Pulmonary artery endothelial cell (primary cell): ENCODE data around the gene ILK. TPM values are rescaled to one million over a fixed set of nuclear protein-coding genes. Genes with fewer than 3 reads are reported as not detected.

Source experiments
- DNase-seq: peaks from one replicate; pipeline ENCODE4 v3.0.0-alpha.2; 2011; ENCODE audit warnings: low read depth, low spot score
- total RNA-seq: library from RNA; depleted of rRNA; stranded (reverse); fragments of >200 nt; gene quantifications from 2 replicates; pipeline ENCODE4 v1.2.3, GENCODE V29; 2014

The ILK gene
- 138 and 213 TPM in 2 replicates for total RNA-seq

DNA sequence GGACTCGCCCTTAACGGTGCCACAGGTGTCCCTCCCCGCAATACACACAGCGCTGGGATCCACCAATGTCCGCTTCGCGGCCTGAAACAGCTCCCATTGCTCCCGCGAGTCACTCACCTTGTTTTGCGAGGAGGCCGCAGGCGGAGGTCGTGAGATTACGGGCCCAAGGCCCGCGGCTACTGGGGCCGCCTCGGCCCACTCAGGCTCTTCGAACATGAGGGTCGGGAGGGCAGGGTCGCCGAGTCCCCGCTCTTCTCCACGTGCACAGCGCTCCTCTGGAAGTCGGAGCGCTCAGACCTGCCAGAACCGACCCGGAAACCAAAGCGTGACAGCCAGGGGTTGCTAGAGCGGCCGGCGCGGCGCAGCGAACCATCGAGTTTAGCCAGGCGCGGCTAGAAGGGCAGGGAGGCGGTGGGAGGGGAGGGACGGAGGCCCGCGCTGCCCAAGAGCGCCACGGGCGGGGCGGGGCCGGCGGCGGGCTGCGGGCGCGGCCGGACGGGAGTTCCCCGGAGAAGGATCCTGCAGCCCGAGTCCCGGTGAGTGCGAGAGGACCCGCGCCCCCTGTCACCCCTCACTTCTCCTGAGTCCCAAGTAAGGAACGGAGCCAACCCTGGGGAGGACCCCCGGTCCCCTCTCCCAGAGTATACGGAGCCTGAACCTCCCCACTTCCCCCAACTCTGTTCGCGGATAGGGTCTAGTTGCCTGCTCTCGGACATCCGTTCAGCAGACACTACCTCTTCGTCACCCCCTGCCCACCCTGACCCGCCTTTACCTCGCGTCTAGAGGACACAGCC is at the start of gene ILK, which contains the start of gene RRP8:
TSS of gene ILK (plus strand) at position 488 of the 794 bp plus-strand sequence. CDS start 498 bp downstream, outside the sequence.
TSS of gene RRP8 (minus strand) at position 330 of the 794 bp plus-strand sequence. CDS start at position 216, 114 bp downstream.
- peak; percentile 73 for DNase-seq

DNA sequence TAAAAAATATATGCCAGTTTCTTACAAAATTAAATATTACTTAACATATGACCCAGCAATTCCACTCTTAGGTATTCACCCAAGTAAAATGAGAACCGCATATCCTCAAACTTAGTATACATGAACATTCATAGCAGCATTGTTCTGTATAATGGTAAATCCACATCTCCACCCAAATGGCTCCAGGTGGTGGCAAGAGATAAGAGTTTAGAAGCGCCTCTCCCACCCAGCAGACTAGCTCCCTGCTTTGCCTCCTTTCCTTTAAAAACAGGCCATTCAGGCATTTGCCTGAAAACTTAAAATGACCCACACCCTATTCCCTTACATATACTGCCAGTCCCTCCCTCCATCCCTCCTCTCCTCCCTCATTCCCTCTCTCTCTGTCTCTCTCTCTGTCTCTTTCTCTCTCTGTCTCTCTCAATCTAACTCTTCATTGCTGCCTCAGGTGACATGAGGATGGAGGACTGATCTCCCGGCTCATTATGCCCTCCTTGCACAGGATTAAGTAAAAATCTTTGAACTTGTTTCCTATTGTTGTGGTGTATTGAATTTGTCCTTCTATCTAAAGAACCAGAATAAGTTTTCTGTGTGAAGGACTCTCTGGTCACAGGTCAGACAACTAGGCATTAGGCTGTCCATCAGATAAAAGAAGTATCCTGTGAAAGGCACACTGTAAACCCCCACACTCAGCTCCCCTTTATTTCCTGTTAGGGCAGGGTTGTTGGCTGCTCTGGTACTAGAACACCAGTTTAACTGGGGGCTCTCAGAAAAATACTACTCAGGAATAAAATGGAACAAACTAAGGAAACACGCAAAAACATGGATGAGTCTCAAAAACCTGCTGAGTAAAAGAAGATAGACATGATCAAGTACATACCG is 48.5 kb upstream of the ILK start:
- no peak for DNase-seq

DNA sequence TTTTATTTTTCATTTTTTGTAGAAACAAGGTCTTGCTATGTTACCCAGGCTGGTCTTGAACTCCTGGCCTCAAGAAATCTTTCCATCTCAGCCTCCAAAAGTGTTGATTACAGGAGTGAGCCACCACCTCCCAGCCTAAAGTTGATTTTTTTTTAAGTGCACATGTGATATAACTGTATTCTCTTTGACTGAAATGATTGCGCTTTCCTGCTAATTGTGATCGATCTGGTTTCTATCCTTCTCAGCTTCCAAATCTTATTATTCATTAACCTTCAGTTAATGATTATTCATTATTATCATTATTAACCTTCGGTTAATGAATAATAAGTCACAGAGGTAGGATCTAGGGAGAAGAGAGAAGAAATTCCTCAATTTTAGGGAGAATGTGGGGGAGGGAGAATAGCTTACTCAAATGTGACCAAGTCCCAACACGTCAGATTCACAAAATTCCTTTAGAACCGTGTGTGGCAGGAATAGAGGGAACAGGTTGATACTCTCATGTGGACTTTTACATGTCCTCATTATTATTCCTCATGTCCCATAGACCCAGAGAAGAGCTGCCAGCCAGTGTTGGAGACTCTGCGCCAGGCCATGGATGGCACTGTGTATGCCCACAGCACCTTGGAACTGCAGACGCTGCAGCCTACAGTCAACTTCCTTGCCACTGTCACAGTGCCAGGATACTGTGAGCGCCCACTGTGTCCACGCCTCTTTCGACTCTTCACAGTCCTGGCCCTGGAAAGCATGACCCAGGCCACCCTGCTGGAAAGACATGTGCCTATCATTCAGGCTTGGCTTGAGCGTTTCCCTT is 47.2 kb upstream of the ILK start:
- DNase-seq, result no peak

DNA sequence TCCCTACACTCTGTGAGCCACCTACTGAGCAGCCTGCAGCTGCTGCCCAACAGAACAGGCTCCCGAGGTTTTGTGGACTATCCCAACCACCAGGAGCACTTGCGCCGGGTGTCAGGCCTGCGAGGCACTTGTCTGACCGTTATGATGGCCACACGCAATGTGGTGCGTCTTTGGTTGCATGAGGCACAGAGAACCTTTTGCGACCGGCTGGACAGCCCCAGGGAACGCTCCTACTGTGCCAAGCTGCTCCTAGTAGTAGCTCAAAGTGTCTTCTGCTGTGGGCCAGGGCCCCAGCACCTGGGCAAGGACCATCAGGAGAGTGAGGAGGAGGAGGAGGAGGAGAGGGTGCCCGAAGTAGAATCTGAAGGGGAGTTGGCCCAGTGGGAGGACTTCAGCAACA is 46.5 kb upstream of the ILK start:
- no peak for DNase-seq

DNA sequence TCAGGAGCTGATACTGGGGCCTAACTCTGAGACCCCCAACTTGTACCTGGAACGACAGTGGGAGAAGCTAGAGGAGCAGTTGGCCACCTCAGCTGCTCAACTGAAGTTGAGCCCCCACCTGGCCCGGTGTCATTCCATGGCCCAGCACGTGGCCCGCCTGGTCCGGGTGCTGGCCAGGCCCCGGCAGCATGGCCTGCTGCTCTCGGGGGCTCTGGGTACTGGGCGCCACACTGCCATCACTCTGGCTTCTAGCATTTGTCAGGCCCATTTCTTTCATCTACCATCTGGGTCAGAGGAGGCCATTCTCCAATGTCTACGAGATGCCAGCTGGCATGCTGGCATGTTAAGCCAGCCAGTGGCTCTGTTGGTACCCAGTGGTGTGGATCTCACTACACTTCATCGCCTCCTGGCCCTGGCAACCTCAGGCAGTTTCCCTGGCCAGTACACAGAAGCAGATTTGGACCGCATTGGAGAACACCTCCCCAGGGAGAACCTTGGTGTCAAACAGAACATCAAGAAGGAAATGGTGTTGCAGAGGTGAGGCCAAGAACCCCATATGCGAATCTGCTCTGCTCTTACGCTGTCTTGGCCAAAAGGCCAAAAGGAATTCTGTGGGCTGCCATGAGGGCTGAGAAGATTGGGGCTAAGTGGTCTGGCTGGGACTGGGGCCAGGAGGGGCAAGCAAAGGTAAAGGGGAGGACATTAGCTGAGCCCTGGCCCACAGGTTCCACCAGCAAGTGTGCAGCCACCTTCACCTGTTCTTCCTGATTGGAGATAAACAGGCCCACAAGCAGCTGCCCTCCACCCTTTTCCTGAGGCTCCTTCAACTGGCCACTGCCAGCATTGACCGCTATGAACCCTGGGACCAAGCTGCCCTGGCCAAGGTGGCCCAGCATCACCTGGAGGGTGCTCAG is 45.6 kb upstream of the ILK start:
- no peak for DNase-seq

DNA sequence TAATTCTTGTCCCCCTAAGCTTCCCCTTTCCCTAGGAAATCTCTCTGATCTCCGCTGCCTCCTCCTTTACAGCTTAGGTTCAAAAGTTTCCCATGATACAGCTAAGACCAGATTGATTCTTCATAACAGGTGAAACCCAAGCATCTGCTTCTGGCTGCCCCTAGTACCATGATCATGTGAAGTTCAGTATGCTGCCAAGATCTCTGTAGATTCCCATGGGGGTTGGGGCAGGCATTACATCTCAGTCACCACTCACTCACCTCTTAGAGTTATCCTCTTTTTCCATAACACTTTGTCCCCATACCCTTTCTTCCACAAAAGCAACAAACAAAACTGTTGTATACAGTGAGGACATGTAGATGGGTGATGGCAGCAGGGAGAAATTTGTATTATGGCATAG is 44.2 kb upstream of the ILK start:
- no peak for DNase-seq

DNA sequence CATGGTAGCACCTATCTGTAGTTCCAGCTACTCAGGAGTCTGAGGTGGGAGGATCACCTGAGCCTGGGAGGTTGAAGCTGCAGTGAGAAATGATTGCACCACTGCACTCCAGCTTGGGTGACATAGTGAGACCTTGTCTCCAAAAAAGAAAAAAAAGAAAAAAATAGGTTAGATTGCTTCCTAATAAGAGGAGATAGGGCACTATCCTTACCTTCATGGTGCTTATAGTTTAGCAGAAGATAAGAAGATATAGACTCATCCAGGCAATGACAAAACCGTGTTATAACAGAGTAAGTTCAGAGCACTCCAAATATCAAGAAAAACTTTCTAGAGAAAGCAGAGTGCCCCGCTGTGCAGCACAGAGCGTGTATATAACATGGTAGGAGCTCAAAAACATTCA is 42.3 kb upstream of the ILK start:
- DNase-seq, result no peak

DNA sequence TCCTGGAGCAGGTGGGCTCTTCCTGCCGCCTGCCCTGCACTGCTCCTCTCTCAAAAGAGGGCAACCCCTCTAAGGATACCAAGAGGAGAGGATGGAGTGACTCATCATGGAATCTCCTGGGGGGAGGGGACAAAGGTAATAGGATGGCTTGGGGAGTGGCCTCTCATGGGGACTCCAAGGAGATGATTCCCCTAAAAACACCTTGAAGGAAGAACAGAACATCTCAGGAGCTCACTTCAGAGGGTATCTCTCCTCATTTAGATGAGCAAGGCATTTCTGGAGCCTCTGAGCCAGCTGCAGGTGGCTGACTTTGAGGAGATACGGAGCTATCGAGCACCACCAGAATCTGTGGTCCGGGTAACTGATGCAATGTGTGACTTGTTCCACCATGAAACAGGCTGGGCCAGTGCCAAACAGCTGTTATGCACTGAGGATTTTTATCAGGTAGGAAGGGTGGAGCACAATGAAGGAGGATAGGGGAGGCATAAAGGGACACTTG is 40.4 kb upstream of the ILK start:
- DNase-seq, result no peak

DNA sequence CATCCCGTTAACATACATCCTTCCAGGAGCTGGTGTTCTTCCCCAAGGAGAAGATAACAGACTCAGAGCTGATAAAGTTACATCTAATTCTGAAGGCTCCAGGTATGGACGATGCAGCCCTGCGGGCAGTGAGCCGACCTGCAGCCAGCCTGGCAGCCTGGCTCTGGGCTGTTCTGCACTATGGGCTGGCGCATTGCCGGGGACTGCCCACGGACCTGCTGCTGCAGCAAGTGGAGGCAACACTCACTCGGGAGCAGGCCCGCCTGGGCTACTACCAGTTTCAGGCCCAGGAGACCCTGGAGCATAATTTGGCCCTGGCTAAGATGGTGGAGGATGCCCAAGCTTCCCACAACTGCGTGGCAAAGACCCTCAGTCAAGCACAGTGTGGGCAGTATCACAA is 39.9 kb upstream of the ILK start:
- DNase-seq, result no peak

DNA sequence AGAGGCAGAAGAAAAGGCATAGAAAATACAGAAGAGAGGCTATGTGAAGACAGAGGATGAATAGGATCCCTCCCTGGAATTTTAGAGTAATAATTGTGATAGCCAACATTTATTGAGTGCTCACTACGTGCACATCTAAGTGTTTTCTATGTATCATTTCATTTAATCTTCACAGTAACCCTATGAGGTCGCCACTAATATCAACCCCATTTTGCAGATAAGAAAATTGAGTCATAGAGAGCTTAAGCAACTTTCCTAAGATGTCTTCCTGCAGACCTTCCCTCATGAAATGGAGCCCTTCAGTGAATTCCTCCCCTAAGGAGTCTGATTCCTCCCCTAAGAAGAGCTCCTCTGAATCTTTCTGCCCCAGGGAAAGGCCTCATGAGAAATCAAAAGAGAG is 38.2 kb upstream of the ILK start:
- no peak for DNase-seq

DNA sequence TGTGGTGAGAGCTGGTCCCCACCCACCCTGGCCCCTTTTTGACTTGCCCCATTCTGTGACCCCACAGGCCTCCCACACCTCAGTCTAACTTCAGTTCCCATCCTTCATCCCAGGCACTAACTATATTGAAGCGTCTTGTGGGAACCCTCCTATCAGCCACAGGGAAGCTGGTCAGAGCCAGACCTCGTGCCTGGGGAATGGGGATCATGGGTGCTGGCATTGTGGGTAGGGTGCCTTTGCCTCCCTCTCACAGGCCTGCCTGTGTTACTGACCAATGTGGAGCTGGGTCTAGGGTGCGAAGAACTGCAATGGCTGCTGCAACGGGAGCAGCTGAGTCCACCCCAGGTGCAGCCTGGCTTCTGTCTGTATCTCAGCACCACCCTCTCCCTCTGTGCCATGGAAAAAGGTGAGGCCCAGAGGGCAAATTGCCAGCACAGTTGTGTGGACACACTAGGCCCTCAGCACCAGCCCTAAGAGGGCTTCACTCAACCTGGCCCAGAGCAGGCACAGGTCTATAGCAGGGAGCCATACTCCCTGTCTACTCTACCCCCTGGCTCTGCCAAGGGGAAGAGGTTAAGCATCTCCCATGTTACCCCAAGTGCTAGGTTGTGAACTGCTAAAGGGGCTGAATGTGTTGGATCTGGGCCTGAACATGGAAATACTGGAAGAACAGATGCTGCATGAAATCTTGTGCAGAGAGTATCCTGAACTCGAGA is 37.4 kb upstream of the ILK start:
- DNase-seq, result no peak

DNA sequence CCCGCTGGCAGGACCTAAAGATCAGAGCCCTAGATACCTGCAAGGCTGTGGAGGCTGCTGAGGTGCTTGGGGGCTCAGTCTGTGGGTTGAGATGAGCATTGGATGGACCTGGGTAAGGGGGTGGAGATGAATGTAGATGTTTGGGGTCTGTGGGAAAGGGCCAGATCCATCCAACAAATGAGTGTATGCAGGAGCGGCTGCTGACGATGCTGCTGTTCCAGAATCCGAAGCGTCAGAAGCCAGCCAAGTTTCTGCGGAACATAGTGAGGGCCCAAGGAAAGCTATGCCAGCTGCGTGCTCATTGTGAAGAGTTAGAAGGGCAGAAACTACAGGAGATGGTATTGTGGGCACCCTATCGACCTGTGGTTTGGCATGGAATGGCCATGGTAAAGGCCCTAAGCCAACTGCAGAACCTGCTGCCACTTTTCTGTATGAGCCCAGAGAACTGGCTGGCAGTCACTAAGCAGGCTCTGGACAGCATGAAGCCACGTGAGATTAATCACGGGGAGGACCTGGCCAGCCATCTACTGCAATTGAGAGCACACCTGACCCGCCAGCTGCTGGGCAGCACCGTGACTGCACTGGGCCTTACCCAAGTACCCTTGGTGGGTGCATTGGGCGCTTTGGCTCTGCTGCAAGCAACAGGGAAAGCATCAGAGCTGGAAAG is 36.7 kb upstream of the ILK start:
- DNase-seq, result no peak

DNA sequence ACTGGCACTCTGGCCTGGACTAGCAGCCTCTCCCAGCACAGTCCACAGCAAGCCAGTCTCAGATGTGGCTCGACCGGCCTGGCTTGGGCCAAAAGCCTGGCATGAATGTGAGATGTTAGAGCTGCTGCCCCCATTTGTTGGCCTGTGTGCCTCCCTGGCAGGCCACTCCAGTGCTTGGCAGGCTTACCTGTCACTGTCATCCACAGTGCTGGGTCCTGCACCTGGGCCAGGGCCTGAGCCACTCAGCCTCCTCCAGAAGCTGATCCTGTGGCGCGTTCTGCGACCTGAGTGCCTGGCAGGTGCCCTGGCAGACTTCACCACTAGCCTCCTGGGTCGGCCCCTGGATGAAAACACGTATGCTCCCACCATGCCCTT is 36.2 kb upstream of the ILK start:
- no peak for DNase-seq

DNA sequence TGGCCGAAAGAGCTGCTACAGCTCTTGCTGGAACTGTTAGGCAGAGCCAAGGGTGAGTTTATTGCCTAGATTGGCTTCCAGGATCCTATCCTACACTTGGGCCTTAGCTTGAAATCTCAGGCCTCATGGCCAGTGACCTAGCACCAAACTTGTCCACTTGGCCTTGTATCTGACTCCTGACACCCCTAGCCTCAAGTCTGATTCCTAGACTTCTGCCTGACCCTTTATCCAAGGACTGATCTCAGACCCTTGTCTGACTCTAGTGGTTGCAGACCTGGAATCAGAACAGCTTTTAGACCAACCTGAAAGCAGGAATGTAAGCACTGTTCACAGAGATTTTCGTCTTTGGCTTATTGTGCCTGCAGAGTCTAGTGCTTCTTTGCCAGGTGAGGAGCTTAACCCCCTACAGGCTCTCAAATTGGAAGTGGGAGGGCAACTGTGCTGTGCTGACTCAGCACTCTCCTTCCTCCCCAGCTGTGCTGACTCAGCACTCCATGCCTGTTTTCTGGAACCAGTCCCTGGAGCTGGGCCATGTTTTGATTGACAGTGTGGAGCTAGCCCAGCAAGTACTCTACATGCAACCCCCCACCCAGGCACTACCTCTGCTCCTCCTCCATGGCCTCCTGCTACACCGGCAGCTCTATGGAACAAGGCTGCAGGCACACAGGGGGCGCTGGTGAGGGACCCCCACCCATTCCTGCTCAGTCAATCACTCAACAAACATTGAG is 35.2 kb upstream of the ILK start:
- DNase-seq, result peak; percentile 11

DNA sequence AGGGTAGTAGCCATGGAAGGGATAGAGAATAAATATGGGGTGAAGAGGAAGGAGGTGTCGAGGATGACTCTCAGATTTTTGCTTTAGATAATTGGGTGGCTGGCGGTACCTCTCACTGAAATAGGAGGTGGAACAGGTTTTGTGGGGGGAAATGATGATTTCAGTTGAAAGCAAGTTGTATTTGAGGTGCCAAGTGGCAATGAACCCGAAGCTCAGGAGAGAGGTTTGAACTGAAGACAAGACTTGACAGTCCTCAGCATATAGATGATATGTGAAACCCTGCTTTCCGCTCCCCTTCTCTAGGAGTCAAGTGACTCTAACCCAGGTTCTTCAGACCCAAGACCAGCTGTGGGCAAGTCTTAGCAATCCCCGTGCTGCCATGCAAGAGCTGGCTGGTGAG is 33.9 kb upstream of the ILK start:
- no peak for DNase-seq

DNA sequence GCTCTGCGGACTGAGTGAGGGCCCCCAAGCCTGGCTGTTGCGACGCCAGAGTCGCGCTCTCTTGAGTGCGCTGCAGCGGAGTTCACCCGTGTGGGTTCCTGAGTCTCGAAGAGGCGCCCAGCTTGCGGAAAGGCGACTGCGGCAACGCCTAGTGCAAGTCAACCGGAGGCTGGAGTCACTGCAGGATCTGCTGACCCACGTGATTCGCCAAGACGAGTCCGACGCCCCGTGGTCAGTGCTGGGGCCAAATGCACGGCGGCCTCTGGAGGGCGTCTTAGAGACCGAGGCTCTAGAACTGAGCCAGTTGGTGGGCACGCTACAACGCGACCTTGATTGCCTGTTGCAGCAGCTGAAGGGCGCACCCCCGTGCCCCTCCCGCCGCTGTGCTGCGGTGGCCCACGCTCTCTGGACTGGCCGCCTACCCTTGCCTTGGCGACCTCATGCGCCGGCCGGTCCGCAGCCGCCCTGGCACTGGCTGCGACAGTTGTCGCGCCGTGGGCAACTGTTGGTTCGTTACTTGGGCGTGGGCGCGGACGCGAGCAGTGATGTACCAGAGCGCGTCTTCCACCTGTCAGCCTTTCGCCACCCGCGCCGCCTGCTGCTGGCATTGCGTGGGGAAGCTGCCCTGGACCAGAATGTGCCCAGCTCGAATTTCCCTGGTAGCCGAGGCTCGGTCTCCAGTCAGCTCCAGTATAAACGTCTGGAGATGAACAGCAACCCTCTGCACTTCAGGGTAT is 32.7 kb upstream of the ILK start:
- DNase-seq, result no peak

DNA sequence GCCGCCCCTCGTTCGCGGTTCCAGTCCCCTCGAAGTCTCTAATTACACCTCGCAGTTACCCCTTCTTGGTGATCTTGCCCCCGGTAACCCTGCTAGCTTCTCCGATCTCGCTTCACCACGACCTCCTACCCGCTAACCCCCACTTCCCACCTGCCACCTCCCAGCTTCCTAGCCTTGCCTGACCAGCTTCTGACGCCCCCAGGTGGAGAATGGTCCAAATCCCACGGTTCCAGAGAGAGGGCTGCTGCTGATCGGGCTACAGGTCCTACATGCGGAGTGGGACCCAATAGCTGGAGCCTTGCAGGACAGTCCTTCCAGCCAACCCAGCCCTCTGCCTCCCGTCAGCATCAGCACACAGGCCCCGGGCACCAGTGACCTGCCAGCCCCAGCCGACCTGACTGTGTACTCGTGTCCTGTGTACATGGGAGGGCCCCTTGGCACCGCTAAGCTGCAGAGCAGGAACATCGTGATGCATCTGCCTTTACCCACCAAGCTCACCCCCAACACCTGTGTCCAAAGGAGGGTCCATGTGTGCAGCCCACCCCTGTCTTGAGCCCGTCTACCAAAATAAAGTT is 32.1 kb upstream of the ILK start:
- DNase-seq, result no peak

DNA sequence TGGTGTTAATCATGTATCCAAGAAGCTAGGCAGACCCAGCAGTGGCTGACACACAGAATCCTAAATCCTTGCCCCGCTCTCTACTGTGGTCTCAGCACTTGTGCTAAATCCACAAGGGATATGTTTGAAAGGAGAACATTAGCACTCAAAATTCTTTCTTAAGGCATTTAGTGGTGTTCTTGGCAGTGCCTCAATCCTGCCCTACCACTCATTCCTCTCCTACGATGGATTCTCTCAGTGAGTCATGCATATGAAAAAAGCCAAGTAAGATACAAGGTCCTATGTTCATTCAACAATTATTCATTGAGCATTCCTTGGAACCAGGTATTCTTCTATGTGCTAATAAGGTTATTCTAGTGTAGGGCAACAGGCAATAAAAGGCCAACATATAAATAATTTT is 31.4 kb upstream of the ILK start:
- DNase-seq, result no peak
